OCI-LY7 (cell line): ENCODE measurements around the gene SMPD3.

Source experiments
- EZH2phosphoT487 ChIP-seq: fragments of 200-600 bp; sonication (generic); IDR thresholded peaks from 2 replicates; pipeline ENCODE4 v1.6.1; 2018; ENCODE audit warnings: low read depth, borderline replicate concordance, mild to moderate bottlenecking, mixed run types, antibody characterized with exemption, low read length, moderate library complexity, mixed read lengths
- TF ChIP-seq, protein P1 (sequence below): fragments of 200-600 bp; sonication (generic); conservative IDR thresholded peaks from 2 replicates; pipeline ENCODE4 v1.5.1; 2014; ENCODE audit warnings: mild to moderate bottlenecking, antibody characterized with exemption, low read length, moderate library complexity, mixed read lengths

DNA sequence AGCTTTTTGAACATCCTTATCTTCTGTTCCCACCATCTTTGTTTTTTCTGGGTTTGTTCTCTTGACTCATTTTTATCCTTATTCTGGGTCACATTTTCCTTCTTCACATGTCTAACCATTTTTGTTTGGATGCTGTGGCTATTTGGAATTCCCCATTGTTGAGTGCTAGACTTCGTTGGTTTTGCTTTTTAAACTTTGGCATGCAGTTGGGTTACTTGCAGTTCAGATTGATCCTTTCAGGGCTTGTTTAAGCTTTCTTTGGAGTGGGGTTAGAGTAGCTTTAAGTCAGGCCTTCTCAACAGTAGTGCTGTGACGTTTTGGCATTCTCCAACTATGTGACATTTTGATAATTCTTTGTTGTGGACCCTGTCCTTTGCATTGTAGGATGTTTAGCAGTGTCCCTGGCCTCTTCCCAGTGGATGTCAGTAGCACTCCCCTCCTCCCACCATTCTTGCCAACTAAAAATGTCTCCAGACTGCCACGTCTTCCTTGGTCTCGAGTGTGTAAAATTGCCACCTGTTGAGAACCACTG, 116.4 kb downstream of the SMPD3 start:
- TF ChIP-seq, protein P1, sequence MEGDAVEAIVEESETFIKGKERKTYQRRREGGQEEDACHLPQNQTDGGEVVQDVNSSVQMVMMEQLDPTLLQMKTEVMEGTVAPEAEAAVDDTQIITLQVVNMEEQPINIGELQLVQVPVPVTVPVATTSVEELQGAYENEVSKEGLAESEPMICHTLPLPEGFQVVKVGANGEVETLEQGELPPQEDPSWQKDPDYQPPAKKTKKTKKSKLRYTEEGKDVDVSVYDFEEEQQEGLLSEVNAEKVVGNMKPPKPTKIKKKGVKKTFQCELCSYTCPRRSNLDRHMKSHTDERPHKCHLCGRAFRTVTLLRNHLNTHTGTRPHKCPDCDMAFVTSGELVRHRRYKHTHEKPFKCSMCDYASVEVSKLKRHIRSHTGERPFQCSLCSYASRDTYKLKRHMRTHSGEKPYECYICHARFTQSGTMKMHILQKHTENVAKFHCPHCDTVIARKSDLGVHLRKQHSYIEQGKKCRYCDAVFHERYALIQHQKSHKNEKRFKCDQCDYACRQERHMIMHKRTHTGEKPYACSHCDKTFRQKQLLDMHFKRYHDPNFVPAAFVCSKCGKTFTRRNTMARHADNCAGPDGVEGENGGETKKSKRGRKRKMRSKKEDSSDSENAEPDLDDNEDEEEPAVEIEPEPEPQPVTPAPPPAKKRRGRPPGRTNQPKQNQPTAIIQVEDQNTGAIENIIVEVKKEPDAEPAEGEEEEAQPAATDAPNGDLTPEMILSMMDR: no peak
- TF ChIP-seq EZH2phosphoT487: no peak
